Dedifferentiated amniotic fluid mesenchymal stem cell (primary cell): ENCODE measurements around the gene GTF3C1.
A peak's percentile ranks its signal among the peaks of the same experiment; 100 is the strongest.

Experiments
- DNase-seq: peaks from one replicate; pipeline ENCODE4 v3.0.0-alpha.2; 2016; ENCODE audit errors: extremely low spot score

The GTF3C1 gene

DNA sequence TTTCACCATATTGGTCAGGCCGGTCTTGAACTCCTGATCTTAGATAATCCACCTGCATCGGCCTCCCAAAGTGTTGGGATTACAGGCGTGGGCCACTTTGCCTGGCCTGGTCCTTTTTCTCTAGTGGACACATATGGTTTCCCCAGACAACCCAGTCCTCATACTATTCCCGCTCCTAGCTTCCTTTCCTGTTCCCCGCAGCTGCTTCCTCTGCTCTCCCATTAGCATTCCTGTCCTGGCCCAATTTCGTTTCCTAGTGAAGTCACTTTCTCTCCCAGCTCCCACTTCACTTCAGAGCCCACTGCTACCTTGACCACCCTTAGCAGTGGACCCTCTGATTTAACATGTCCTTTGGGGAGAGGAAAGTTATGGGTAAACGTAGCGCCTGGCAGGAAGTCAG, 11.5 kb upstream of the GTF3C1 start:
- no peak for DNase-seq

GRCh38 chr16:27558932-27559331, 9.2 kb upstream of the GTF3C1 start:
- DNase-seq, result no peak

DNA sequence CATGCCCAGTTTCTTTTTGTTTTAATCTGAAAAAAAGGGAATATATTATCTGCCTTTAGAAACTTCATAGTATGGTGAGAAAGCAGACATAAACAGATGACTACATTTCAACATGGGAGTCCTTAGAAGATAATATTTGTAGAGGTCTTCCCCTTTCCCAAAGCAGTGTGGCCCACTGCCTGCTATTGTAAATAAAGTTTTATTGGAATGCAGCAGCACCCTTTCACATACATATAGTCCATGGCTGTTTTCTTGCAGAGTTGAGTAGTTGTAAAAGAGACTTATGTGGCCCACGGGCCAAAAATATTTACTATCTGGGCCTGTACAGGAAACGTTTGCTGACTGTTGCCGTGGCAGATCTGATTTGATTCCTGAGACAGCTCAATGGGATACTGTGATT, 8.7 kb upstream of the GTF3C1 start:
- DNase-seq, result no peak

- no peak for DNase-seq
Observed at GRCh38 chr16:27556471-27556870, 6.8 kb upstream of the GTF3C1 start.

DNA sequence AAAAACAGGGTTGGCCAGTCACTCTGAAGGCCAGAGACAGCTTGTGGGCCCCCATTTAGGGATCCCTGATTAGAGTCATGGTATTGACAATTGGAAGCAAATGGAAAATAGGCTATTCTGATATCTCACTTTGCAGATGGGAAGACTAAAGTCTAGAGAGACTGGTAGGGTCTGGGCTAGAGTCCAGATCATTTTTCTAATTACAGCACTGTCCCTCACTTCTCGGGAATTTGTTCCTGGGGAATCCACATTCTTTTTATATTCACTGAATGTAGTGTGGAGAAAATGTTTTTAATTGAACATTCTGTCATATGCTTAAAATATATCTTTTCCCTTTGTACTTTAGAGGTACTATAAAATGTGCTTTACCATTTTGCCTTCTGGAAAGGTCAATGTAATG, 1.3 kb upstream of the GTF3C1 start:
- DNase-seq, result no peak

DNA sequence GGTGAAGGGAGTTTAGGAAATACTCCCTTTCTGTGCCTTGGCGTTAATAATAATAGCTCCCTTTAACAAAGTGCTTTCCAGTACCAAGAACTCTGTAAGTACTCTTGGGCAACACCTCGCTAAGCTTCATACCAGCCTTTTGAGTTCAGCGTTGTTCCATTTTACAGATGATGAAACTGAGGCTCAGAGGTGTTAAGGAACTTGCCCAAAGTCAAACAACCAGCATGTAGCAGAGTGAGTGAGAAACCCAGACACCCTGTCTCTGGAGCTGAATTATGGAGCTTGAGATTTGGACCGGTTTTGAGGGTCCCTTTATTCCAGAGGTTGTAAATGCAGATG, 838 bp upstream of the GTF3C1 start:
- no peak for DNase-seq

DNA sequence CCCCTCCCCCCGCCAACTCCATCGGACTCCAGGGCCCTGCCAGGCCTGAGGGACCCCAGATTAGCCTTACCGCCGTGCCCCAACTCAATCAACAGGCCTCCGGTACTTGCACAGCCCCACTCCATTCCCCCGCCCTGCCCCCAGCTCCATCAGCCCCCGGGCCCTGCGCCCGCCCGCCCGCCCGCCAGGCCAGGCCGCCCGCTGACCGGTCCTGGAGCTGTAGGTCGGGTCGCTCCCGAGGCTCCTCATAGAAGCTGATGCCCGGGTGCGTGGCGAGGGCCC, 308 bp downstream of the GTF3C1 start:
- DNase-seq, result no peak

- DNase-seq, result no peak
Observed at GRCh38 chr16:27547851-27548250, 1.9 kb downstream of the GTF3C1 start.

- DNase-seq, result peak; percentile 55
Observed at GRCh38 chr16:27547134-27547533, 2.6 kb downstream of the GTF3C1 start.

DNA sequence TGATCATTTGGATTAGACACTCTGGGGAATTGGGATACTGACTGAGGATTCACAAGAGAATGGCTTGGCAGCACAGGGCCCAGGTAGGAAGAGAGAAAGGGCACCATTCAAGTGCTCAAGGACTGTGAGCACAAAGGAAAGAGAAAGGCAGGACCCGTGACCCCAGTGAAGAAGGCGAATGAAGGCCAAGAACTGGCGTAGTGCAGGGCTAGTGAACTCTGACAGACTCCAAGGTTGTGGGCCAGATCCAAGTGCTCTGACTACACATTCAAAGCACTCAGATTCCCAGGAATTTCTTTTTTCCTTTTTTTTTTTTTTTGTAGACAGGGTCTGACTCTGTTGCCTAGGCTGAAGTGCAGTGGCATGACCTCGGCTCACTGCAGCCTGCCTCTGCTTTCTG, 5.0 kb downstream of the GTF3C1 start:
- DNase-seq, result no peak

DNA sequence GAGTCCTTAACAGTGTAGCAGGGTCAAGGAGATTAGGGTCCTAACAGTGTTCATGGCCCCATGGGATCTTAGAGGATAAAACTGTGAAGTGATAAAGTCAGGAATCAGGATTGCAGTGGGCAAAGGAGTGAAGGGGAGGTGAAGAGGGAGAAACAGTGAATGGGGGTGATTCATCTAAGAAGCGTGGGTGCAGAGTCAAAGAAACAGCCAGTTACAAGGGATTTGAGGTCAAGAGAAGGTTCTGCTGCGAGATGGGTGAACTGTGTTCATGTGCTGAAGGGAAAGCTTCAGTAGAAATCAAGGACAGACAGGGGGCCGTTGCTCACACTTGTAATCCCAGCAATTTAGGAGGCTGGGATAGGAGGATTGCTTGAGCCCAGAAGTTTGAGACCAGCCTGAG, 5.9 kb downstream of the GTF3C1 start:
- no peak for DNase-seq

GRCh38 chr16:27539636-27540035, 10.1 kb downstream of the GTF3C1 start:
- no peak for DNase-seq

- DNase-seq, result no peak
Observed at GRCh38 chr16:27539120-27539519, 10.6 kb downstream of the GTF3C1 start.

GRCh38 chr16:27538528-27538927, 11.2 kb downstream of the GTF3C1 start:
- no peak for DNase-seq

GRCh38 chr16:27534256-27534655, 15.5 kb downstream of the GTF3C1 start:
- no peak for DNase-seq

DNA sequence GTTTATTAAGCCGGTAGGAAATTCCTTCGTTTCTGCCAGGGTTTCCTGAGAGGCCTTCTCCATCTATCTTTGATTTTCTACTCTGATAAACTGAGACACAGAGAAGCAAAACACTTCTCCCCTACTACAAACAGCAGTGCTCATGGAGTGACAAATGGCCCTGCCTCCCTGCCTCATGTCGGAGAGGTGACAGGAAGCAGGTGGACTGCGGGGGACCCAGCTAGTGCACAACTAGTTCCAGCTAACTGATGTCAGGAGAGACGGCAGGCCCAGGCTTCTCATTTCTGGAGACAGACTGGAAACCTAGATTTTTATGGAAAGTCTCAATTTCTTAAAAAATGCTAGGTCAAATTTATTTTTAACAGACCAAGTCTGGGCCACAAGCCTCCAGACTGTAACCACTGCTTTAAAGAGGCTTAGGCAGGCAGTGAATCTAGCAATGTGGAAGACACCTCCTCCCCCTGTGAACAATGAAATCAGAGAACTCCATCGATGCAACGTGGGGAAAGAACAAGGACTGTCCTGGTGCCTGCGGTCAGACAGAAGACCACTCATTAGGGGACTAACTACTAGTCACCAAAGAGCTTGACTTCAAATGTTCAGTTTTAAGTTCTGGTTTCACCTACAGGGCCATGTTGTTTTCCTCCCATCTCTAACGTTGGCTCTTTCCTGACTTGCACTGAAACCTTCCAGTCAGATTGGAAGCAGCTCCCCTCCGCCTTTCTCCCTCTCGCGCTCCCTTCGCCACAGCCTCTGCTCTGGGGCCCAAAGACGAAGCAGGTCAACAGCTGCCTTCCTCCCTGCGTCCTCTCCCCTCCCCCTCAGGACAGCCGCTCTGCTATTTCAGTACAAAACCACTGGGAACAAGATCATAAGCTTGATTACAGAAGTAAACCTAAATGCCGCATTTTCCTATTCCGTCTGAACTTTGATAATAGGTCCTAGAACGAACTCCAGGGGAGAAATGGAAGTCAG, 17.6 kb downstream of the GTF3C1 start:
- no peak for DNase-seq

DNA sequence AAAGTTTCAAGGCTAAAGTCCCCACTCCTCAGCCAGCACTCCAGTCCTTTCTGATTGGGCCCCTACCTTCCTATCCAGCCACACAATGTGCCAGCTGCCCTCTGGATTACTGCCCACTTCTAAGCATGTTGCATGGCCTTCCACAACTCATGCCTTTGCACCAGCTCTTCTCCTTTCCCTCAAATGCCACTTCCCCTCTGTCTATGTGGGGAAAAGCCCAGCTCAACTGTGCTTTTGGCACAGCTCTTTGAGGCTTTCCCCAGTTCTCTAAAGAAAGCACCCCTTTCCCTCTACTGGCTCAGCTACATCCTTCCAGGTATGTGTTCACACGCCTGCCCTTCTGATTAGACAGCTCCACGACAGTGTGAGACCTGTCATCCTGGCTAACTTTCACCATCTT, 18.5 kb downstream of the GTF3C1 start:
- no peak for DNase-seq

DNA sequence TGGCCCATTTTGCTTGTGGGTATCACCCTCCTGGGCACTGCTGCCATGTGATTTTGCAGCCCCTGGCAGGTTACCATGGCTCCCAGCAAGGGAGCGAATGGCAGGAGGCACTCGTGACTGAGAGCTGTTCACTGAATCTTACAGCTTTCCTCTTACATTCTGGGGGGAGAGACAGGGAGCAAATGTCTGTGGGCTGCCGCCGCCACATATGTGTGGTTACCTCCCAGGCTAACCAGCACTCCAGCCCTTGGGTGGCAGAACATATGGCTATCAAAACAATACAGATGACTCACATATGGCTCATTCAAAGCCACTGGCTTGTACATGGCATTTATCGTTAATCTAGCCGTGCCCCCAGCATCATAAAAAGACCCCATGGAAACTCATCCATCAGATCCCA, 19.8 kb downstream of the GTF3C1 start:
- no peak for DNase-seq

- no peak for DNase-seq
Observed at GRCh38 chr16:27528294-27528693, 21.4 kb downstream of the GTF3C1 start.

DNA sequence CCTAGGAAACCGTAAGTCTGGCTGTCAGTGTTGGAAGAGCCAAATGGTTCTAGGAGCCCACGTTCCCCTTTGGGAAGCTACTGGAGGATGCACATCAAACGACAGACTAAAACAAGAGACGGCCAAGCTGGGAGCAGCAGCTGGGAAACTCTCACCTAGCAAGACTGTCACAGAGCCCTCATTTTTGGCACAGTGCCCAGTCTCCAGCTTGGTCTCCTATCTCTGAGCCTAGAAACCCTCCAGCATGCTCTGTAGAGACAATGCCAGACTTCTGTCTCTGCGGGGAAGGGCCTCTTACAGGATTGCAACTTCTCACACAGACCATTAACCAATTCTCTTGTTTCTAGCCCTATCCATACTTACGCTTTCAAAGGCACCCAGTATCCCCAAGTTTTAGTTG, 23.5 kb downstream of the GTF3C1 start:
- DNase-seq, result no peak

- no peak for DNase-seq
Observed at GRCh38 chr16:27522173-27522707, 27.5 kb downstream of the GTF3C1 start.

- DNase-seq, result no peak
Observed at GRCh38 chr16:27520982-27521673, 28.6 kb downstream of the GTF3C1 start.

- no peak for DNase-seq
Observed at GRCh38 chr16:27518226-27518625, 31.5 kb downstream of the GTF3C1 start.
